ENCODE measurements around the gene DRG2. TPM values are rescaled to one million over a fixed set of nuclear protein-coding genes. Genes with fewer than 3 reads are reported as not detected.

The DRG2 gene
- total RNA-seq, 1 donor from 2014 or later, result 38.3 TPM

DNA sequence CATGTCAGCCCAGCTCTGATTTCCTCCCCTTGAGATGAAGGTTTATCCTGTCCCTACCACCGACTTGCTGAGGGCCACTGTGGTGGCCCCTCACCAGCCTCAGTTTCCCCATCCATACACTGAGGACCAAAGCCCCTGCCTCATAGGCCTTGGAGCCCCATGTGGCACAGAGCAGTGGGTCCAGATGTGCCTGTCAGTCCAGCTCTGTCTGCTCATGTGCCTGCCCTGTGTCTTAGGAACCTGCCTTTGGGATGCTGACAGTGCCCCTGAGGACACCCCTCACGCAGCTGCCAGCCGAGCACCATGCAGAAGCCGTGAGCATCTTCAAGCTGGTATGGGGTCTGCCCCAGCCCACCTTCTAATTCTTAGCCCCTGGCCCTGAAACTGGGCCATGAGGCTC, 56.5 kb downstream of the DRG2 start:
- TF ChIP-seq CTCF (IDR thresholded peaks at IDR 0.05; ENCODE audit: unreplicated experiment), result no peak
- DNase-seq (ENCODE audit: low spot score), result no peak
- no peaks in the 10 kb centered on the region for H3K9me3 Mint-ChIP-seq (ENCODE audit: unreplicated experiment)
- H3K36me3 Mint-ChIP-seq (ENCODE audit: low read depth, unreplicated experiment), result no peaks in the 10 kb centered on the region
- no peak overlapping the region for H3K27ac Mint-ChIP-seq (ENCODE audit: unreplicated experiment)
- peaks cover 7% of the 10 kb centered on the region for H3K4me1 Mint-ChIP-seq (ENCODE audit: unreplicated experiment)
- peaks cover 6% of the 10 kb centered on the region for H3K27me3 Mint-ChIP-seq (ENCODE audit: unreplicated experiment)
- H3K4me3 Mint-ChIP-seq (ENCODE audit: unreplicated experiment), result no peak overlapping the region

DNA sequence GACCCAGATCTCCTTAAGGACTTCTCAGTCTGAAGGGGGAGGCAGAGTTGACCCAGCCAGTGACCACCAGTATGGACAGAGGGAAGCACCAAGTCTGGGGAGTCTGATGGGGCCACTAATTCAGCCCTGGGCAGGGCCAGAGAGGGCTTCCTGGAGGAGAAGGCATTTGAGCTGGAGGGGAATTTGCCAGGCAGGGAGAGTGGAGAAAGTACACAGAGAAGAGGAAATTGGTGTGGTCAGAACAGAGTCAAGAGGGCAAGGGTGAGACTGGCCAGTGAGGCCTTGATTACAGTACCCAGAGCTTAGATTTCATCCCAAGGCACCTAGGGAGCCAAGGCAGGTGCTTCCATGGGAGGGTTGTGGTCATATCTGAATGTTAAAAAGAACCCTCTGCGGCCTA, 57.1 kb downstream of the DRG2 start:
- Mint-ChIP-seq H3K27me3 (ENCODE audit: unreplicated experiment) (peaks cover 3% of the 10 kb centered on the region), H3K27ac (ENCODE audit: unreplicated experiment) (no peak overlapping the region), H3K4me3 (ENCODE audit: unreplicated experiment) (no peak overlapping the region), H3K9me3 (ENCODE audit: unreplicated experiment) (no peaks in the 10 kb centered on the region), H3K4me1 (ENCODE audit: unreplicated experiment) (peaks cover 7% of the 10 kb centered on the region), H3K36me3 (ENCODE audit: low read depth, unreplicated experiment) (no peaks in the 10 kb centered on the region)
- DNase-seq (ENCODE audit: low spot score), result no peak
- TF ChIP-seq CTCF (IDR thresholded peaks at IDR 0.05; ENCODE audit: unreplicated experiment), result no peak

DNA sequence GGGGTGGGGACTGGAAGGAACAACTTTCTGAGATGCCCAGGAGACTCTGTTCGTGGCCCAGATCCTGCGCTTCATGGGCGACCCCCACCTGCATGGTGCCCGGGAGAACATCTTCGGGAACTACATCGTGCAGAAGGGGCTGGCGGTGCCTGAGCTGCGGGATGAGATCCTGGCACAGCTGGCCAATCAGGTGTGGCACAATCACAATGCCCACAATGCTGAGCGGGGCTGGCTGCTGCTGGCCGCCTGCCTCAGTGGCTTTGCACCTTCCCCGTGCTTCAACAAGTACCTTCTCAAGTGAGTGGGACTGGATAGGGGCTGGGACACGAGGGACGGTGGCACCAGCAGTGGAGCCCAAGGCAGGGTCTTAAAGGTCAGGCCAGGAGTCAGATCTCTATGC, 58.1 kb downstream of the DRG2 start:
- no peak for TF ChIP-seq CTCF (IDR thresholded peaks at IDR 0.05; ENCODE audit: unreplicated experiment)
- Mint-ChIP-seq H3K27me3 (ENCODE audit: unreplicated experiment) (peaks cover 3% of the 10 kb centered on the region), H3K27ac (ENCODE audit: unreplicated experiment) (no peak overlapping the region), H3K4me3 (ENCODE audit: unreplicated experiment) (no peak overlapping the region), H3K4me1 (ENCODE audit: unreplicated experiment) (peaks cover 7% of the 10 kb centered on the region), H3K9me3 (ENCODE audit: unreplicated experiment) (no peaks in the 10 kb centered on the region), H3K36me3 (ENCODE audit: low read depth, unreplicated experiment) (no peaks in the 10 kb centered on the region)
- DNase-seq (ENCODE audit: low spot score), result no peak

DNA sequence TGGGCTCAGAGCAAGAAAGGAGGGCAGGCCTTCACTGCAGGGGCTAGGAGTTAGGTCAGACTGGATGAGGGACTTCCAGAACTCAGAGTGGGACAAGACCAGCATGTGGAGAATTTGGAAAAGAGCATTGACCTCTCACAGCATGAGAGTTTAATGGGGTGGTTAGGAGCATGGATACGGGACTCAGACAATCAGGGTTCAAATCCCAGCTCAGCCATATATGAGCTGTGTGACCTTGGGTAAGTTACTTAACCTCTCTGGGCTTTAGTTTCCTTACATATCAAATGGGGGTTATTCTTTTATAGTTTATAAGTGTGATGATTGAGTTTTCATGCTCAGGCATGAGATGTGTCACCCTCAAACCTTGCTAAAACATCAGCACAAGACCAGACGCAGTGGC, 58.5 kb downstream of the DRG2 start:
- H3K27me3 Mint-ChIP-seq (ENCODE audit: unreplicated experiment), result no peaks in the 10 kb centered on the region

GRCh38 chr17:18146980-18147379, 59.2 kb downstream of the DRG2 start:
- no peak overlapping the region for H3K4me3 Mint-ChIP-seq (ENCODE audit: unreplicated experiment)
- no peak for DNase-seq (ENCODE audit: low spot score)
- H3K27ac Mint-ChIP-seq (ENCODE audit: unreplicated experiment), result no peak overlapping the region
- H3K27me3 Mint-ChIP-seq (ENCODE audit: unreplicated experiment), result no peaks in the 10 kb centered on the region
- no peaks in the 10 kb centered on the region for H3K9me3 Mint-ChIP-seq (ENCODE audit: unreplicated experiment)
- no peak for TF ChIP-seq CTCF (IDR thresholded peaks at IDR 0.05; ENCODE audit: unreplicated experiment)
- H3K36me3 Mint-ChIP-seq (ENCODE audit: low read depth, unreplicated experiment), result no peaks in the 10 kb centered on the region
- H3K4me1 Mint-ChIP-seq (ENCODE audit: unreplicated experiment), result peaks cover 7% of the 10 kb centered on the region

More for the DNA sequence above, 58.5 kb downstream of the DRG2 start:
- Mint-ChIP-seq H3K4me1 (ENCODE audit: unreplicated experiment) (peaks cover 7% of the 10 kb centered on the region), H3K9me3 (ENCODE audit: unreplicated experiment) (no peaks in the 10 kb centered on the region), H3K36me3 (ENCODE audit: low read depth, unreplicated experiment) (no peaks in the 10 kb centered on the region), H3K4me3 (ENCODE audit: unreplicated experiment) (no peak overlapping the region), H3K27ac (ENCODE audit: unreplicated experiment) (no peak overlapping the region)
- DNase-seq (ENCODE audit: low spot score), result no peak
- no peak for TF ChIP-seq CTCF (IDR thresholded peaks at IDR 0.05; ENCODE audit: unreplicated experiment)

All from endothelial cell (in vitro differentiated cells).